Panc1 (cell line): ENCODE data around the gene IER5L.

Experiments
- POLR2AphosphoS5 ChIP-seq: IDR thresholded peaks from 2 replicates; pipeline ENCODE4 v1.6.1; 2012; ENCODE audit warnings: mild to moderate bottlenecking, low read depth, low read length, moderate library complexity
- REST ChIP-seq, 2 experiments: IDR thresholded peaks; 2 replicates each; pipeline ENCODE4 v1.6.1; 2011 to 2012; ENCODE audit warnings: low read depth in 2 of 2, control low read depth in 1 of 2, low read length in 1 of 2, mild to moderate bottlenecking in 1 of 2, moderate library complexity in 1 of 2; ENCODE audit not compliant: insufficient read depth in 1 of 2
- SIN3A ChIP-seq: IDR thresholded peaks from 2 replicates; pipeline ENCODE4 v1.6.1; 2012; ENCODE audit warnings: low read depth, mild to moderate bottlenecking, low read length, moderate library complexity, borderline replicate concordance; ENCODE audit not compliant: insufficient read depth
- TCF7L2 ChIP-seq: IDR thresholded peaks from 2 replicates; pipeline ENCODE4 v1.6.1; 2011; ENCODE audit warnings: mild to moderate bottlenecking, low read depth, low read length, inconsistent platforms
- TF ChIP-seq, protein P1 (sequence below): fragments of 450-650 bp; IDR thresholded peaks from 2 replicates; pipeline ENCODE4 v1.5.1; 2017; ENCODE audit warnings: mild to moderate bottlenecking

- TF ChIP-seq, protein P1, sequence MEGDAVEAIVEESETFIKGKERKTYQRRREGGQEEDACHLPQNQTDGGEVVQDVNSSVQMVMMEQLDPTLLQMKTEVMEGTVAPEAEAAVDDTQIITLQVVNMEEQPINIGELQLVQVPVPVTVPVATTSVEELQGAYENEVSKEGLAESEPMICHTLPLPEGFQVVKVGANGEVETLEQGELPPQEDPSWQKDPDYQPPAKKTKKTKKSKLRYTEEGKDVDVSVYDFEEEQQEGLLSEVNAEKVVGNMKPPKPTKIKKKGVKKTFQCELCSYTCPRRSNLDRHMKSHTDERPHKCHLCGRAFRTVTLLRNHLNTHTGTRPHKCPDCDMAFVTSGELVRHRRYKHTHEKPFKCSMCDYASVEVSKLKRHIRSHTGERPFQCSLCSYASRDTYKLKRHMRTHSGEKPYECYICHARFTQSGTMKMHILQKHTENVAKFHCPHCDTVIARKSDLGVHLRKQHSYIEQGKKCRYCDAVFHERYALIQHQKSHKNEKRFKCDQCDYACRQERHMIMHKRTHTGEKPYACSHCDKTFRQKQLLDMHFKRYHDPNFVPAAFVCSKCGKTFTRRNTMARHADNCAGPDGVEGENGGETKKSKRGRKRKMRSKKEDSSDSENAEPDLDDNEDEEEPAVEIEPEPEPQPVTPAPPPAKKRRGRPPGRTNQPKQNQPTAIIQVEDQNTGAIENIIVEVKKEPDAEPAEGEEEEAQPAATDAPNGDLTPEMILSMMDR = no peak
- no peak for TF ChIP-seq SIN3A
- TF ChIP-seq REST (IDR thresholded peaks at IDR 0.05; ENCODE audit: insufficient read depth in 1 of 2, low read depth in 2 of 2, low read length in 1 of 2) = no peak
- no peak for TF ChIP-seq POLR2AphosphoS5
- TF ChIP-seq TCF7L2 = no peak
Observed at GRCh38 chr9:129199044-129199435, 21.0 kb upstream of the IER5L start.
